Small intestine (tissue), 7 donors: ENCODE measurements around the gene GNPTAB. TPM values are rescaled to one million over a fixed set of nuclear protein-coding genes. Genes with fewer than 3 reads are reported as not detected.

Experiments
- DNase-seq, 2 donors: peaks; one replicate each; pipeline versions ENCODE4 v3.0.0 to v3.0.0-alpha.2; 2013
- FAIRE-seq: peaks from 2 replicates; lab custom pipeline; 2012; peaks lifted over from hg19 to GRCh38; lab: Jason Lieb, UNC
- H3K27ac ChIP-seq, 3 donors: one replicate each; pipeline ENCODE4 v1.5.1; 2013; ENCODE audit warnings: low read length in 2 of 3, mild to moderate bottlenecking in 2 of 3, control low read depth in 1 of 3, inconsistent platforms in 1 of 3, low read depth in 1 of 3, moderate library complexity in 1 of 3
- H3K27me3 ChIP-seq, 3 donors: one replicate each; pipeline ENCODE4 v1.6.1; 2013; ENCODE audit warnings: low read length in 3 of 3, inconsistent platforms in 1 of 3; ENCODE audit not compliant: control insufficient read depth in 3 of 3, insufficient read depth in 3 of 3
- H3K36me3 ChIP-seq, 3 donors: one replicate each; pipeline ENCODE4 v1.6.1; 2013; ENCODE audit warnings: low read length in 3 of 3, inconsistent platforms in 1 of 3, low read depth in 1 of 3, mild to moderate bottlenecking in 1 of 3, moderate library complexity in 1 of 3; ENCODE audit not compliant: control insufficient read depth in 3 of 3, insufficient read depth in 2 of 3
- H3K4me1 ChIP-seq, 3 donors: one replicate each; pipeline ENCODE4 v1.6.1; 2013; ENCODE audit warnings: low read length in 2 of 3, inconsistent platforms in 1 of 3, low read depth in 1 of 3, mild to moderate bottlenecking in 1 of 3, moderate library complexity in 1 of 3; ENCODE audit not compliant: control insufficient read depth in 3 of 3, insufficient read depth in 2 of 3
- H3K4me3 ChIP-seq, 3 donors: one replicate each; pipeline ENCODE4 v1.5.1; 2013; ENCODE audit warnings: low read length in 3 of 3, control low read depth in 1 of 3, inconsistent platforms in 1 of 3, low read depth in 1 of 3, mild to moderate bottlenecking in 1 of 3, moderate library complexity in 1 of 3
- H3K9me3 ChIP-seq, 2 donors: one replicate each; pipeline ENCODE4 v1.6.1; 2013; ENCODE audit warnings: low read depth in 1 of 2, low read length in 1 of 2; ENCODE audit not compliant: control insufficient read depth in 2 of 2, insufficient read depth in 1 of 2
- WGBS, 3 donors: extraction: QIAGEN DNeasy Blood & Tissue Kit; methylation state at CpG; one replicate each; pipeline ENCODE4 v1.1.7; 2013; 5-methylcytosine and 5-hydroxymethylcytosine counted together
- polyA plus RNA-seq, 4 donors: library from polyadenylated mRNA; stranded (reverse) in 3 of 4; unstranded in 1 of 4; fragments of 200-250 nt in 3 of 4; fragments of 120-200 nt in 1 of 4; gene quantifications; one replicate each; pipeline versions ENCODE4 v1.2.1 to v1.2.3, GENCODE V29; 2013
- donor health status: healthy with polysubstance abuse.
- donor health status: control.
- donor health status: control.
- donor health status: Bipolar disorder and iron deficiency.
- donor health status: healthy.

Gene GNPTAB
- polyA plus RNA-seq, 4 donors = 6.8 to 37.0 (median 12.6) TPM

DNA sequence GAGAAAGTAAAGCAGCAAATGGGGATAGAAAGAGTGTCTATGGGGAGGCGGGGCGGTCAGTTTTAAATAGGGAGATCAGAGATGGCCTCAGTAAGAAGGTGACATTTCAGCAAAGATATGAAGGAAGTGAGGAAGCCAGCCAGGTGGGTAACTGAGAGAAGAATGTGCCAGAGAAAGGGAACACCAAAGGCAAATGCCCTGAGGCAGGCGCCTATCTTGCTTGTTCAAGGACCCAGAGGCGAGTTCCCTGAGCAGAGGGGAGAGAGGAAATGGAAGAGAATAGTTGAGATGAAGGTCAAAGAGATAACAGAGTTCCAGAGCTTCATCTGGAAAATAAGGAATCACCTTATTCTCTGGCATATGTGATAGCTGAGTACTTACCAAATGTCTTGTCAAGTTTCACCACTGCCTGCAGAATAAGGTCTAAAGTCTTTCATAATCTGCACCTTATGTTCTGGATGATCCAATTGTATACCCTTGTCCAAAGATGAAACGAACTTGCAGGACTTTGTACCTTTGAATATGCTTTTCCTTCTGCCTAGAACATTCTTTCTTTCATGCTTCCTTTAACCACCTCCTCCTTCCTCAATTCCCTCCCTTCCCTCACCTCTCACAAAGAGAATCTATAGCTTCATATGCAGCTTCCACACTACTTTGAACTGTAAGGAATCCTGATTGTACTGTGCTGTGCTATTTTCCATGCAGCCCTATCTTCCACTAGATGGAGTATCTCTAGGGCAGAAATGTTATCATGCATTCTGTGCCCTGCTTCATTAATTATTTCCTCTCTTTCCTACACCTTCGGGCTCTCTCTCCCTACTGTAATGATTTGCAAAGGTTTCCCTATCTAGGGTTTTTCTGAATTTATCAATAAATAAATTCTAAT lies 38.5 kb downstream of the GNPTAB start:
- FAIRE-seq (no peak), DNase-seq (peak; percentile 19 to 66)
- Histone ChIP-seq H3K4me1 (no peaks in the 10 kb centered on the region), H3K4me3 (no peak overlapping the region), H3K27me3 (no peaks in the 10 kb centered on the region), H3K27ac (no peak overlapping the region), H3K36me3 (peaks cover 0 to 10% (median 6%) of the 10 kb centered on the region in 3 donors), H3K9me3 (no peaks in the 10 kb centered on the region)
- 64 to 81% (median 65%) methylated on average over 6 of the region's 6 CpGs for WGBS, 3 donors

DNA sequence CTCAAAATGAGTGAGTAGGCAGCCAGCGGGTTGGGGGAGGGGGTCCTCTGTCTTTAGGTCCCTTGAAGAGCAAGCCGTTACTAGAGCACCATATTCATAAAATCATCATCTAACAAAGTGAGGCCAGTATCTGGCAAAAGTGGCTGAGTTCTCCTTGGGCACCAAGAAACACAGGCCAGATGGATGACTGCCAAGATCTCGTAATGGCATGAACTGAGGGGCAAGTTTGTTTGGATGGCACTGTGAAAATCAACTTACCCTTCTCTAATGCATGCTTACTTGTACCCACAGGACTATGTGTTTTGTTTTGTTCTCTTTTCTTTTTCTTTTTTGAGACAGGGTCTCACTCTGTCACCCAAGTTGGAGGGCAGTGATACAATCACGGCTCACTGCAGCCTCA lies 41.6 kb downstream of the GNPTAB start:
- 91 to 95% (median 92%) methylated on average over 4 of the region's 4 CpGs for WGBS, 3 donors
- no peaks in the 10 kb centered on the region for H3K27me3 ChIP-seq
- H3K4me3 ChIP-seq = no peak overlapping the region
- DNase-seq = no peak
- no peaks in the 10 kb centered on the region for H3K4me1 ChIP-seq
- peaks cover 0 to 12% (median 6%) of the 10 kb centered on the region in 3 donors for H3K36me3 ChIP-seq
- no peak for FAIRE-seq
- H3K27ac ChIP-seq = no peak overlapping the region
- no peaks in the 10 kb centered on the region for H3K9me3 ChIP-seq

DNA sequence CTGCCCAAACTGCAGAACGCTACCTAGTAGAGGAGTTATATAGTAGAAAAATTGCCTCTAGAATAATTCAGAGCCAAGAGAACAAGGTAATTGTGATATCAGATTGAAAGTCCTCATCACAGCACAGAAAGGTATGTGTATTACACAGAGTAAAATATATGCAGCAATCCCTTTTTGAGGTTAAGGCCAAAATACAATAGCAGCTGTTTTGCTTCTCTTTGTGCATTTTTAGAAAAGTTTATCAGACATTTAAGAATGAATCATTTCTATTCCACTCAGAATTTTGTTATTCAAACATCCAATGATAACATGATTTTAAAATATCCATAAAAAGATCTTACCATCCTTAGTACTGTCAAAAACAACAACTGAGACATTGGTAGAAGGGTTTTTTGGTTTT lies 45.1 kb downstream of the GNPTAB start:
- Histone ChIP-seq H3K9me3 (no peaks in the 10 kb centered on the region), H3K27ac (no peak overlapping the region), H3K36me3 (peaks cover 0 to 12% (median 9%) of the 10 kb centered on the region in 3 donors), H3K4me1 (no peaks in the 10 kb centered on the region), H3K4me3 (no peak overlapping the region), H3K27me3 (no peaks in the 10 kb centered on the region)
- FAIRE-seq = no peak
- WGBS, 3 donors = 92 to 99% (median 97%) methylated on average over 1 of the region's 1 CpG
- DNase-seq = no peak

GRCh38 chr12:101784376-101784775 lies 46.4 kb downstream of the GNPTAB start:
- DNase-seq = peak in 1 of 2 donors; percentile 44
- no peak for FAIRE-seq
- Histone ChIP-seq H3K27me3 (no peaks in the 10 kb centered on the region), H3K4me1 (peaks cover 0 to 2% (median 0%) of the 10 kb centered on the region in 3 donors), H3K9me3 (no peaks in the 10 kb centered on the region), H3K4me3 (no peak overlapping the region), H3K36me3 (peaks cover 0 to 10% (median 8%) of the 10 kb centered on the region in 3 donors), H3K27ac (no peak overlapping the region)
- 83 to 90% (median 89%) methylated on average over 1 of the region's 1 CpG for WGBS, 3 donors

GRCh38 chr12:101783838-101784237 lies 46.9 kb downstream of the GNPTAB start:
- Histone ChIP-seq H3K27me3 (no peaks in the 10 kb centered on the region), H3K4me3 (no peak overlapping the region), H3K36me3 (peaks cover 0 to 6% (median 4%) of the 10 kb centered on the region in 3 donors), H3K9me3 (no peaks in the 10 kb centered on the region), H3K4me1 (peaks cover 0 to 2% (median 0%) of the 10 kb centered on the region in 3 donors), H3K27ac (no peak overlapping the region)
- 79 to 94% (median 83%) methylated on average over 2 of the region's 2 CpGs for WGBS, 3 donors
- DNase-seq (no peak), FAIRE-seq (no peak)

- WGBS, 3 donors = 79 to 95% (median 82%) methylated on average over 2 of the region's 2 CpGs
- peaks cover 0 to 6% (median 3%) of the 10 kb centered on the region in 3 donors for H3K36me3 ChIP-seq
- H3K27me3 ChIP-seq = no peaks in the 10 kb centered on the region
- no peaks in the 10 kb centered on the region for H3K9me3 ChIP-seq
- H3K4me1 ChIP-seq = peaks cover 0 to 2% (median 0%) of the 10 kb centered on the region in 3 donors
- H3K4me3 ChIP-seq = no peak overlapping the region
- DNase-seq (no peak), FAIRE-seq (no peak)
- H3K27ac ChIP-seq = no peak overlapping the region
Observed at GRCh38 chr12:101783150-101783549, 47.6 kb downstream of the GNPTAB start.

DNA sequence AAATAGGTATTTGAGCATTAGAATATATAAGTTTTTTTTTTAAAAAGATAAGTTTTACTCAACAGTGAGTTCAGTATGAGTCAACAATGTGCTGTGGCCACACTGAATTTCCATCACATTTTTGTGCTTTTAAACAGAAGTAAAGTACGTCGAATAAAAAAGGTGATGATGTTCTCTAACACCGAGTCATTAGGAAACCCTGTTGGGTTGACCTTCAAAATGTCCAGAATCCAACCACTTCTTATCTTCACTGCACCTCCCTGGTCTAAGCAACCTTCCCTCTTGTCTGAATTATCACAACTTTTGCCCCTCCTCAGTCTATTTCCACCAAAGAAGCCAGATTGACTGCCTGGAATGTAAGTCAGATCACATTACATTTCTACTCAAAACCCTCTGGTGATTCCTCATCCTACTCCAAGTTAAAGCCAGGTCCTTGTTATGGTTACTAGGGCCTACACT lies 48.5 kb downstream of the GNPTAB start:
- WGBS, 3 donors = 72 to 84% (median 83%) methylated on average over 3 of the region's 3 CpGs
- Histone ChIP-seq H3K4me3 (no peak overlapping the region), H3K9me3 (no peaks in the 10 kb centered on the region), H3K4me1 (peaks cover 0 to 2% (median 0%) of the 10 kb centered on the region in 3 donors), H3K27me3 (no peaks in the 10 kb centered on the region), H3K27ac (no peak overlapping the region), H3K36me3 (peaks cover 0 to 10% (median 6%) of the 10 kb centered on the region in 3 donors)
- DNase-seq (no peak), FAIRE-seq (no peak)

DNA sequence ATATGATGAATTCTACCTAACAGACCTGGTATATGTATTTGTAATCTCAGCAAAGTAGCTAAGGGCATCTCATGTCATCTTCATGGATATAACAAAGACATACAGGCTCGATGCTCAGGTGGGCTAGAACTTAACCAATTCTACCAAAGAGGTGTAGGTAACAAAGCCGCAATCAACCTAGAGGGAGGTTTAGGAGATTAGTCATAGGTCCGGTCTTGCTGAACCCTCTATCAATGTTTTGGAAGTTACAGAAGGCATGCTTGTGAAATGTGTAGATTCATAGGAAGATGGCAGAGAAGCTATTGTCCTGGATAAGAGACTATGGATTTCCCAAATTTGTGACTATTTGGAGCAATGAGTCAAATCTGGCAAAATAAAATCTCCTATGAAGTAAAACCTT lies 48.9 kb downstream of the GNPTAB start:
- no peak for FAIRE-seq

More for the DNA sequence above, 48.9 kb downstream of the GNPTAB start:
- no peaks in the 10 kb centered on the region for H3K27me3 ChIP-seq
- peaks cover 0 to 2% (median 0%) of the 10 kb centered on the region in 3 donors for H3K4me1 ChIP-seq
- no peak for DNase-seq
- H3K4me3 ChIP-seq = no peak overlapping the region
- H3K36me3 ChIP-seq = peaks cover 0 to 11% (median 6%) of the 10 kb centered on the region in 3 donors
- no peak overlapping the region for H3K27ac ChIP-seq
- H3K9me3 ChIP-seq = no peaks in the 10 kb centered on the region
- 76 to 87% (median 83%) methylated on average over 3 of the region's 3 CpGs for WGBS, 3 donors
